GM18858 (cell line): ENCODE measurements around the gene PLA2G10.
A peak's percentile ranks its signal among the peaks of the same experiment; 100 is the strongest.
"Not testable (repeated sequence)": the region's sequence is repeated elsewhere in the genome, so short reads cannot be mapped to it uniquely, and the experiment has no call there.

ENCODE experiments used
- ATAC-seq: cut with Tn5 transposase; IDR thresholded peaks from one replicate; pipeline ENCODE4 v1.9.1; 2021; ENCODE audit not compliant: unreplicated experiment

PLA2G10 gene, protein sequence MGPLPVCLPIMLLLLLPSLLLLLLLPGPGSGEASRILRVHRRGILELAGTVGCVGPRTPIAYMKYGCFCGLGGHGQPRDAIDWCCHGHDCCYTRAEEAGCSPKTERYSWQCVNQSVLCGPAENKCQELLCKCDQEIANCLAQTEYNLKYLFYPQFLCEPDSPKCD

DNA sequence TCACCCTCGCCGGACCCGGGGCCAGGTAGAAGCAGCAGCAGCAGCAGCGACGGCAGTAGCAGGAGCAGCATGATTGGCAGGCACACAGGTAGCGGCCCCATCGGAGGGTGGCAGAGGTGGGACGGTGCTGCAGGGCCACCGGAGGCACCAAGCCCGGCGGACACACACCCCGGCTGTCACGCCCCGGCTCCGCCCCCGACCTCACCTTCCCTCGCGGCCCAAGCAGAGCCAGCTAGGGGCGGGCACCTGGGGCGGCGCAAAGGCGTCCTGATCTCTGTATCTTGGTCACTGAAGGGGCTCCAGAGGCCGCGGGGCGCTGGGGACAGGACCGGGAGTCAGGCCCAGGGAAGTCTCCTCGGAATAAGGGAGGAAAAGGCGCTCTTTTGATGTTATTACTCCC is at the start of gene PLA2G10:
PLA2G10 (minus strand) TSS at position 180 of the 400 bp plus-strand sequence; CDS start at position 101, 79 bp downstream.
- not testable (repeated sequence) for ATAC-seq

DNA sequence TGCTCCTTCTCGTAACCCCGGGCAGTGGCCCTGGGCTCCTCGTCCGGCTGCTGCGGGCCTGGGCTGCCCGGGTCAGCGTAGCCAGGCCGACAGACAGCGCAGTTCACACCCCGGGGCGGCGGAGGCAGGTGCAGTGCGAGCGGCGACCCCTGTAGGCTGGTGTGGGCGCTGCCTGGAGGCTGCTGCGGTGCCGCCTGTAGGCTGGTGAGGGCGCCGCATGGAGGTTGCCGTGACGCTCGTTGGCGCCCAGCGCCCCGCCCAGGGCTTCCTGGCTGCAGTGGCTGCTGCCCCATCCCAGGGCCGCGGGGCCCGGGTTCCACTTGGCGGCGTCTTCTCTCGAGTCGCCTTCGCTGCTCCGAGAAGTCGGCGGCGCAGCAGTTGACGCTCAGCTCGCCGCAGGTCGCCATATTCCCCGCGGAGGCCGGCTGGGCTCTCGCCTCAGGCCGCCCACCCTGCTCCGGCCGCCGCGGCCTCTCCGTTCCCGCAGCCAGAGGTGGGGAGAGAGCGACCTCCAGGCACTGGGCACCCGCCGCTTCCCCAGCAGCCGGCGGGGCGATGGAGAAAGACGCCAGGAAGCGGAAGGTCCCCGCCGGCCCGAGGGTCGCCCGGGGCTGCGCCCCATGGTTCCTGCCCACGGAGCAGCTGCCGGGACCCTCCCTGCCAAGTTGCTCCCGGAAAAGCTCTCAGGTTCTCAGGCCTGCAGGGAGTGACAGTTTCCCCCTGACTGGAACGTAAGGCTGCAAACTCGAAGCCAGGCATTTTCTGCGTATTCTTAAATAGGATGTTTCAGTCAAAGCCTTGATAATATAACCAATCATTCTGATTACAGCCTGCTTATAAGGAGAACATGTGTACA is 48.4 kb upstream of the PLA2G10 start, which contains the start of gene NPIPA2:
NPIPA2 (plus strand) TSS at position 261 of the 856 bp plus-strand sequence. CDS start 5,533 bp downstream, outside the sequence.
- ATAC-seq, result peak; percentile 99

DNA sequence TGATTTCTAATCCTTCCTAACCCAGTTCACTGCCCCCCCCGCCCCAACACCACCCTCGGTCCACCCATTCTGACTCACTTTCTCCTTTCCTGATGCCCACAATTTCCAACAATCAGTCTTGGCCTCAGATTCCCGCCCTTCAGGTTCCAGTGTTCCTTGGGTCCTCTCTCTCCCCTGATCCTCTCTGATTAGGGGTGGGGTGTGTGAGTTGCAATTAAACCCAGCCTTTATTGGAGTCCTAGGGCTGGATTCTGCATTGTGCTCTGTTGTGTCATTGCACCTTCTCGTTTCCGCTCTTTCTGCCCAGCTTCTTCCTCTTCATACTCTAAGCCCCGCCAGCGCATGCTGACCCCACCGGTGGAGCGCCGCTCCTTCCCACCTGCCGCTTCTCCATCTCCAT is 47.7 kb upstream of the PLA2G10 start:
- ATAC-seq, result not testable (repeated sequence)

DNA sequence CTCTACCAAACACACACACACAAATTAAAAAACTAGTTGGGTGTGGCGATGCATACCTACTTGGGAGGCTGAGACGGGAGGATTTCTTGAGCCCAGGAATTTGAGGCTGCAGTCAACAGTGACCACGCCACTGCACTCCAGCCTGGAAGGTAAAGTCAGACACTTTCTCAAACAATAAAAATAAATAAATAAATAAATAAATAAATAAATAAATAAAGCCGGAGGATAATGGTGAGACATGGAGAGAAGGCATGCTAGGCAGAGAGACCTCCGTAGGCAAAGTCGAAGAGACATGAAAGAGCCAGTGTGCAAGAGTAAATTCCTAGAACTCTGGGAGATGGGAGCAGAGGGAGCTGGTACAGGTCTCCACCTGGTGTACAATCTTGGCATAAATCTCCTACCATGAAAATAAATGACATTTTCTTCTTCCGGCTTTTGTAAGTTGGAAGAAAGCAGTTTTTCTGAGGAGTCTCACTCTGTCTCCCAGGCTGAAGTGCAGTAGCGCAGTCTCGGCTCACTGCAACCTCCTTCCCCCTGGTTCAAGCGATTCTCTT is 46.8 kb upstream of the PLA2G10 start:
- not testable (repeated sequence) for ATAC-seq

DNA sequence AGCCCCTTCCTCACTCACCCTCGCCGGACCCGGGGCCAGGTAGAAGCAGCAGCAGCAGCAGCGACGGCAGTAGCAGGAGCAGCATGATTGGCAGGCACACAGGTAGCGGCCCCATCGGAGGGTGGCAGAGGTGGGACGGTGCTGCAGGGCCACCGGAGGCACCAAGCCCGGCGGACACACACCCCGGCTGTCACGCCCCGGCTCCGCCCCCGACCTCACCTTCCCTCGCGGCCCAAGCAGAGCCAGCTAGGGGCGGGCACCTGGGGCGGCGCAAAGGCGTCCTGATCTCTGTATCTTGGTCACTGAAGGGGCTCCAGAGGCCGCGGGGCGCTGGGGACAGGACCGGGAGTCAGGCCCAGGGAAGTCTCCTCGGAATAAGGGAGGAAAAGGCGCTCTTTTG is 39.1 kb upstream of the PLA2G10 start:
- ATAC-seq, result not testable (repeated sequence)

DNA sequence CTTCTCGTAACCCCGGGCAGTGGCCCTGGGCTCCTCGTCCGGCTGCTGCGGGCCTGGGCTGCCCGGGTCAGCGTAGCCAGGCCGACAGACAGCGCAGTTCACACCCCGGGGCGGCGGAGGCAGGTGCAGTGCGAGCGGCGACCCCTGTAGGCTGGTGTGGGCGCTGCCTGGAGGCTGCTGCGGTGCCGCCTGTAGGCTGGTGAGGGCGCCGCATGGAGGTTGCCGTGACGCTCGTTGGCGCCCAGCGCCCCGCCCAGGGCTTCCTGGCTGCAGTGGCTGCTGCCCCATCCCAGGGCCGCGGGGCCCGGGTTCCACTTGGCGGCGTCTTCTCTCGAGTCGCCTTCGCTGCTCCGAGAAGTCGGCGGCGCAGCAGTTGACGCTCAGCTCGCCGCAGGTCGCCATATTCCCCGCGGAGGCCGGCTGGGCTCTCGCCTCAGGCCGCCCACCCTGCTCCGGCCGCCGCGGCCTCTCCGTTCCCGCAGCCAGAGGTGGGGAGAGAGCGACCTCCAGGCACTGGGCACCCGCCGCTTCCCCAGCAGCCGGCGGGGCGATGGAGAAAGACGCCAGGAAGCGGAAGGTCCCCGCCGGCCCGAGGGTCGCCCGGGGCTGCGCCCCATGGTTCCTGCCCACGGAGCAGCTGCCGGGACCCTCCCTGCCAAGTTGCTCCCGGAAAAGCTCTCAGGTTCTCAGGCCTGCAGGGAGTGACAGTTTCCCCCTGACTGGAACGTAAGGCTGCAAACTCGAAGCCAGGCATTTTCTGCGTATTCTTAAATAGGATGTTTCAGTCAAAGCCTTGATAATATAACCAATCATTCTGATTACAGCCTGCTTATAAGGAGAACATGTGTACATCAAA is 9.3 kb upstream of the PLA2G10 start, which contains the start of gene NPIPA3:
NPIPA3 (plus strand) TSS at position 256 of the 856 bp plus-strand sequence. CDS start 5,533 bp downstream, outside the sequence.
- ATAC-seq, result peak; percentile 96

DNA sequence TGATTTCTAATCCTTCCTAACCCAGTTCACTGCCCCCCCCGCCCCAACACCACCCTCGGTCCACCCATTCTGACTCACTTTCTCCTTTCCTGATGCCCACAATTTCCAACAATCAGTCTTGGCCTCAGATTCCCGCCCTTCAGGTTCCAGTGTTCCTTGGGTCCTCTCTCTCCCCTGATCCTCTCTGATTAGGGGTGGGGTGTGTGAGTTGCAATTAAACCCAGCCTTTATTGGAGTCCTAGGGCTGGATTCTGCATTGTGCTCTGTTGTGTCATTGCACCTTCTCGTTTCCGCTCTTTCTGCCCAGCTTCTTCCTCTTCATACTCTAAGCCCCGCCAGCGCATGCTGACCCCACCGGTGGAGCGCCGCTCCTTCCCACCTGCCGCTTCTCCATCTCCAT is 8.6 kb upstream of the PLA2G10 start:
- not testable (repeated sequence) for ATAC-seq

DNA sequence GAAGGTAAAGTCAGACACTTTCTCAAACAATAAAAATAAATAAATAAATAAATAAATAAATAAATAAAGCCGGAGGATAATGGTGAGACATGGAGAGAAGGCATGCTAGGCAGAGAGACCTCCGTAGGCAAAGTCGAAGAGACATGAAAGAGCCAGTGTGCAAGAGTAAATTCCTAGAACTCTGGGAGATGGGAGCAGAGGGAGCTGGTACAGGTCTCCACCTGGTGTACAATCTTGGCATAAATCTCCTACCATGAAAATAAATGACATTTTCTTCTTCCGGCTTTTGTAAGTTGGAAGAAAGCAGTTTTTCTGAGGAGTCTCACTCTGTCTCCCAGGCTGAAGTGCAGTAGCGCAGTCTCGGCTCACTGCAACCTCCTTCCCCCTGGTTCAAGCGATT is 7.8 kb upstream of the PLA2G10 start:
- ATAC-seq, result not testable (repeated sequence)

DNA sequence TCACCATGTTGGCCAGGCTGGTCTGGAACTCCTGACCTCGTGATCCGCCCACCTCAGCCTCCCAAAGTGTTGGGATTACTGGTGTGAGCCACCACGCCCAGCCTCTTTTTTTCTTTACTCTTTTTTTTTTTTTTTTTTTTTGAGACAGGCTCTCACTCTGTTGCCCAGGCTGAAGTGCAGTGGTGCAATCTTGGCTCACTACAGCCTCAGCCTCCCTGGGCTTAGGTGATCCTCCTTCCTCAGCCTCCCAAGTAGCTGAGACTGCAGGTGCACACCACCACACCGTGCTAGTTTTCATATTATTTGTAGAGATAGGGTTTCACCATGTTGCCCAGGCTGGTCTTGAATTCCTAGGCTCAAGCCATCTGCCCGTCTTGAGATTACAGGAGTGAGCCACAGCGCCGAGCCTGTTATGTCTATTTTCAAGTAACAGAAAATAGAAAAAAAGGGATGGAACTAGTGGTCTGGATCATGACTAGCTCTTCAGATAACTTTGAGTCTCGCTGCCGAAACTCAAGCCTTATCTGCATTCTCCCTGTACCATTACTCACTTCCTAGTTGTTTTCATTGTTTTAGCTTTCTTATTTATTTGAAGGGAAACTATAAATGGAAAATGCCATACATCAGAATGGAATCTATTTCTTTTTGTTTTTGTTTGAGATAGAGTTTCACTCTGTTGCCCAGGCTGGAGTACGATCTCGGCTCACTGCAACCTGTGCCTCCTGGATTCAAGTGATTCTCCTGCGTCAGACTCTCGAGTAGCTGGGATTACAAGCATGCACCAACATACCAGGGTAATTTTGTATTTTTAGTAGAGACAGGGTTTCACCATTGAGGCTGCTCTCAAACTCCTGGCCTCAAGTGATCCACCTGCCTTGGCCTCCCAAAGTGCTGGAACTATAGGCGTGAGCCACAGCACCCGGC is 8.0 kb downstream of the PLA2G10 start:
- ATAC-seq, result not testable (repeated sequence)

DNA sequence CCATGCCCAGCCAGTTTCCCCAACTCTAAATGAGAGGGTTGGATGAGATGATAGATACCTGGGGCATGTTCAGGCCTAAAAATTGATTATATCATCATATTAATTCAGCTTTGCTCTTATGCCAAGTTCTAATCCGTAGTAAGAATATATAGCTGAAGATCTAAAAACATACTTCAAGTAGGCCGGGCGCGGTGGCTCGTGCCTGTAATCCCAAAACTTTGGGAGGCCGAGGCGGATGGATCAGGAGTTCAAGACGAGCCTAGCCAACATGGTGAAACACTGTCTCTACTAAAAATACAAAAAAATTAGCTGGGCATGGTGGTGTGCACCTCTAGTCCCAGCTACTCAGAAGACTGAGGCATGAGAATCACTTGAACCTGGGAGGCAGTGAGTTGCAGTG is 12.0 kb downstream of the PLA2G10 start:
- ATAC-seq, result no peak

DNA sequence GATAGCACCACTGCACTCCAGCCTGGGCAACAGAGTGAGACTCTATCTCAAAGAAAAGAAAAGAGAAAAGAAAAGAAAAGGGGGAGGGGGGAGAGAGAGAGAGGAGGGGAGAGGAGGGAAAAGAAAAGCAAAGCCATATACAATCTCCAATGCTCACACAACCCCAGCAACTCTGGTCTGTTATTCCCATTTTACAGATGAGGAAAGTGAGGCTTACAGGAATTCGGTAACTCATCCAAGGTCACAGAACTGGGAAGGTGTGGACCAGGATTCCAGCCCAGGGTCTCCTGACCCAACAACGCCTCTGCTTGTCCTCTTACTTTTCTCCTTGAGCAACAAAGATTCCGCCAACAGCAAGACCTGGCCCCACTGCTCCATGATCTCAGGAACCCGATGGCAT is 13.0 kb downstream of the PLA2G10 start:
- no peak for ATAC-seq

DNA sequence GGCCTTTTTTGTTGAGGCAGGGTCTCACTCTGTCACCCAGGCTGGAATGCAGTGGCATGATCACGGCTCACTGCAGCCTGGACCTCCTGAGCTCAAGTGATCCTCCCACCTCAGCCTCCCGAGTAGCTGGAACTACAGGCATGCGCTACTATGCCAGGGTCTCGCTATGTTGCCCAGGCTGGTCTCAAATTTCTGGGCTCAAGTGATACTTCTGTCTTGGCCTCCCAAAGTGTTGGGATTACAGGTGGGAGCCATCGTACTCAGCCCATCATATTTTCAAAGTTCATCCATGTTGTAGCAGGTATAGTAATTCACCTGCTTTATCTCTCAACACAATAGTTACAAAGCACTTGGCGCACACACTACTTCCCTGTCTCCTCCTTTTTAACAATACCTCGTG is 13.7 kb downstream of the PLA2G10 start:
- not testable (repeated sequence) for ATAC-seq

DNA sequence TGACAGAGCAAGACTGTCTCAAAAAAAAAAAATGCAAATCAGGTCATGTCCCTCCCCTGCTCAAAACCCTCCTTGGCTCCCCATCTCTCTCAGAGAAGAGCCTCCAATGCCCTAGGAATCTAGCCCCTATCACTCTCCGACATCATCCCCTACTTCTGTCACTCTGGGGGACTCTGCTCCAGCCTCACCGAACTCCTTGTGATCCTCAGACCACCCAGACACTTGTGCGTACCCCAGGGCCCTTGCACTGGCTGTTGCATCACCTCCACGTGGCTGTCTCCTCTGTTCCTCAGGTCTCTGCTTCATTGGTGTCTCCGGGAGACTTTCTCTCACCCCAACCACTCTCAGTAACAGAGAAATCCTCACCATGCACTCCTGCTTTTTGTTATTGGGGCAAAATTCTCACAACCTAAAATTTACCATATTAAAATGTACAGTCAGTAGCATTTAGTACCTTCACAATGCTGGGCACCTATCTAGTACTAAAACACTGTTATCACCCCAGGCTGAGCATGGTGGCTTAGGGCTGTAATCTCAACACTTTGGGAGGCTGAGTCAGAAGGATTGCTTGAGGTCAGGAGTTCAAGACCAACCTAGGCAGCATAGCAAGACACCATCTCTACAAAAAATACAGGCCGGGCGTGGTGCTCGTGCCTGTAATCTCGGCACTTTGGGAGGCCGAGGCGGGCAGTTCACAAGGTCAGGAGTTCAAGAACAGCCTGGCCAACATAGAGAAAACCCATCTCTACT is 15.2 kb downstream of the PLA2G10 start:
- no peak for ATAC-seq

DNA sequence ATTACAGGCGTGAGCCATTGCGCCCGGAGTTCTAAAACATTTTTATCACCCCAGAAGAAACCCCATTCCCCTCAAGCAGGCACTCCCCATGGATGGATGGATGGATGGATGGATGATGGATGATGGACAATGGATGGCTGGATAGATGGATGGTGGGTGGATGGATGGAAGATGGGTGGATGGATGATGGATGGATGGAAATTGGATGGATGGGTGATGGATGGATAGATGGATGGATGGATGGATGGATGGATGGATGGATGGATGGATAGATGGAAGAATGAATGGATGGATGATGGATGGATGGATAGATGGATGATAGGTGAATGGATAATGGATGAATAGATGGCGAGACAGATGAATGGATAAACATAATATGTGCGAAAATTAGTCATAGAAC is 16.5 kb downstream of the PLA2G10 start:
- ATAC-seq, result no peak

DNA sequence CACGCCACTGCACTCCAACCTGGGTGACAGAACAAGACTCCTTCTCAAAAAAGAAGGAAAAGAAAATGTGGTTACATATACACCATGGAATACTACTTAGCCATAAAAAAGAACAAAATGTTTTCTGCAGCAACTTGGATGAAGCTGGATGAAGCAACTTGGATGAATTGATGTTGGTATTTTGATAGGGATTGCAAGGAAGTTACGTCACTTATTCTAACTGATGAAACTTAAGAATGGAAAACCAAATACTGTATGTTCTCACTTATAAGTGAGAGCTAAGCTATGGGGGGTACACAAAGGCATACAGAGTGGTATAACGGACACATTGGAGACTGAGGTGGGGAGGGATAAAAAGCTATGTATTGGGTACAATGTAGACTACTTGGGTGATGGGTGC is 17.5 kb downstream of the PLA2G10 start:
- no peak for ATAC-seq

DNA sequence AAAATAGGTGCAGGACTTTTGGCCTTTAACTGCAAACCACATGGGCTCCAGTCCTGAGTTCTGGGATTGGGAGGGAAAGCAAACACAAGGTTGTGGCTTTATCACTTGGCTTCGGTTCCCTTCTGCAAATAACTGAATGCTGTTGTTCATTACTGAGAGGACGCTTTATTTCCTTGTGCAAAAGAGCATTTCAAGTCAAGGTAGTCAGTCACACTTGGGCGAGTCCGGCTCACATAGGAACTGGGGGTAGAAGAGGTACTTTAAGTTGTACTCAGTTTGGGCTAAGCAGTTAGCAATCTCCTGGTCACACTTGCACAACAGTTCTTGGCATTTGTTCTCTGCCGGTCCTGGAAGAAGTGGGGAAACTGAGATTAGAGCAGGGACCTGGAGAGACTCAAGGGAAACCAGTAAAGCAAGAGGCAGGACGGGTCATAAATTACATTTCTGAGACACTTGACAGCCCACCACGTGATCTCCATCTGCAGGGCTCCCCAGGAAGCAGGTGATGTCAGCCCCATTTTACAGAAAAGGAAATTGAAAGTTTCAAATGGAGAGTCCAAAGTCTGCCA is 21.6 kb downstream of the PLA2G10 start:
- ATAC-seq, result peak; percentile 44

DNA sequence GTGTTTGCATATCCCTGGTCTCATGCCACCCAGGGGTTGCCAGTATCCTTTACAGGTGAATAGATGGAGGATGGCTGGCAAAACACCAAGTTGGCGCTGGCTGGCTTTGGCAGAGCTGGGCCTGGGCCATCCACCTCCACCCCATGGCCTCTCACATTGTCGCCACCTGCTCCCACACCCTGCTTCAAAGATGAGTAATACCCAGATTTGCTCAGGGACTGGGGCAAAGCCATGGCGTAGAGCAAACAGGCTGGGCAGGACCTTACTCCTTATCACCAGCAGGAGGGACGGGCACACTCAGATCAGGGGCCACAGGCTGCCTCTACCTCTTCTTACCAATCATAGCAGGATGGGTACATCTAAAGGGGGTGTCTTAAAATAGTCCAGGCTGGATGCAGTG is 24.3 kb downstream of the PLA2G10 start:
- ATAC-seq, result no peak

DNA sequence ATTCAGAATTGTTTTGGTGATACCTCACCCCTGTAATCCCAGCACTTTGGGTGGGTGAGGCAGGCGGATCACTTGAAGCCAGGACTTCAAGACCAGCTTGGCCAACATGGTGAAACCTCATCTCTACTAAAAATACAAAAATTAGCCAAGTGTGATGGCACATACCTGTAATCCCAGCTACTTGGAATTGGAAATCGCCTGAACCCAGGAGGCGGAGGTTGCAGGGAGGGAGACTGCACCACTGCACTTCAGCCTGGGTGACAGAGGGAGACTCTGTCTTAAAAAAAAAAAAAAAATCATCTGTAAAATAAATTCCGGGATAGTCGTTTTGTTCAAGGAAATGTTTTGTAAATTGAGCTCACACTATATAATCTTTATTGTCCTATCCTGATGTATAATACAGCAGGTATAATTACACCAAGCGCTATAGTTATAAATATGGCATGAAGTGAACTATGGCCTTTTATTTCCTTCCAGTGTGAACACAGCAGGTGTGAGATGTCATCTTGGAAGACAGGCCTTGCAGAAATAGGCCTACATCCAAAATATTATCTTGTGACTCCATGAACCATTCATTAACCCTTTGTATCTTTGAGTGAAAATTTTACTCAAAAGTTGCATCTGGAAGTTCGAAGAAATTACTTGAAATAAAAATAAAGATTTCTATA is 25.4 kb downstream of the PLA2G10 start:
- ATAC-seq, result no peak
